Measurements from ENCODE around the gene PPP6R2.

The PPP6R2 gene

DNA sequence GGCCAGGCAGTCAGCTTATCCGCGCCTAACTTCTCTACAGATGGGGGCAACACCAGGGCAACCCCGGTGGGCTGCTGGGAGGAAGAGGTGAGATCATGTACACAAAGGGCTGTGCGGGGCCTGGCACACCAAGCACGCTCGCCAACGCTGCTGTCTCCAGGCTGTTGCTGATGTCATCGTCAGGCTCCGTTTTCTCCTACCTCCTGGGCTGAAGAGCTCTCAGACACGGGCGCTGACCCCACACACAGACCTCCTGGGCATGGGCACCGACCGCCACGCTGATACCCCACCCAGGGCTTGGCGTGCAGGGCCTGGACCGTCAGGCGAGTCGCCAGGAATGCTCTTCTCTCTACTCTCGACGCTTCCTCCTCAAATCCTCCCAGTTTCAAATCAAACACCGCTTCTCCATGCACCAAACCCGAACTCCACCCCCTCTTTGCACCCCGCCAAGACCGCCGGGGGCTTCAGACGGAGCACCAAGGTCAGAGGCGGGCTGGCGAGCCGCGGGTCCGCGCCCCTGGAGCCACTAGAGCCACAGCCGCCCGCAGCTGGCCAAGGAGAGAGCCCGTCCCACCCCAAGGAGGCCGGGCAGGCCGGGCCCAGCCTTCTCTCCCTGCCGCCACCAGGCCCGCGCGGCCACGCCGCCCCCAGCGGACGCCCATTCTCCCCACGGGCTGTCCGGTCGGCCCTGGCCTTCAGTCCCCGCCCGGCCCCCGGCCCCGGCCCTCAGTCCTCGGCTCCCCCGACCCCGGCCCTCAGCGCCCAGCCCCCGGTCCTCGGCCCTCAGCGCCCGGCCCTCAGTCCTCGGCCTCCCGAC lies 130.9 kb downstream of the PPP6R2 start:
- no peak for DNase-seq

GRCh38 chr22:50474710-50475651 lies 131.9 kb downstream of the PPP6R2 start, which contains the start of gene SBF1:
TSS of gene SBF1 (minus strand) at chr22:50475035. CDS start at chr22:50474840, 195 bp downstream.
- peak; percentile 57 for DNase-seq

GRCh38 chr22:50475652-50476002 lies 132.5 kb downstream of the PPP6R2 start:
- no peak for DNase-seq

DNA sequence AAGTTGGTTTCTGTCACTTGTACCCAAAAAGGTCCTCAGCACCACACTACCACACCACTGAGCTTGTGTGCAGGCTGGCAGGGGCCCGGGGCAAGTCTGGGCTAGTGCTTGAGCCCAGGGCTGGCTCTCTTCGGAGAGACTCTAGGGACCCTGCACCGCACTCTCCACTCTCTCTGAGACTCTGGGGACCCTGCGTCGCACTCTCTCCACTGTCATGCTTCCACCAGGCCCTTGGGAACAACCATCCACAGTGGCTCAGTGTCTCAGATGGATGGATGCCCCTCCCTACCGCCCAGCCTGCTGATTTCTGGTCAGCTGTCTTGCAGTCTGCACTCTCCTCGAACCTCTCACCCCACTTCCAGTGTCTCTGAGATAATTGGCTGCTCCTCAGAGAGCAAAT lies 133.7 kb downstream of the PPP6R2 start:
- DNase-seq: no peak

GRCh38 chr22:50477923-50478322 lies 134.8 kb downstream of the PPP6R2 start:
- no peak for DNase-seq

- no peak for DNase-seq
Measured at GRCh38 chr22:50479721-50480120, 136.6 kb downstream of the PPP6R2 start.

- DNase-seq: no peak
Measured at GRCh38 chr22:50481045-50481439, 137.9 kb downstream of the PPP6R2 start.

GRCh38 chr22:50481440-50482106 lies 138.4 kb downstream of the PPP6R2 start, which contains the start of gene ADM2:
TSS of gene ADM2 (plus strand) at chr22:50481543. CDS start at chr22:50481848, 305 bp downstream.
- DNase-seq: no peak

DNA sequence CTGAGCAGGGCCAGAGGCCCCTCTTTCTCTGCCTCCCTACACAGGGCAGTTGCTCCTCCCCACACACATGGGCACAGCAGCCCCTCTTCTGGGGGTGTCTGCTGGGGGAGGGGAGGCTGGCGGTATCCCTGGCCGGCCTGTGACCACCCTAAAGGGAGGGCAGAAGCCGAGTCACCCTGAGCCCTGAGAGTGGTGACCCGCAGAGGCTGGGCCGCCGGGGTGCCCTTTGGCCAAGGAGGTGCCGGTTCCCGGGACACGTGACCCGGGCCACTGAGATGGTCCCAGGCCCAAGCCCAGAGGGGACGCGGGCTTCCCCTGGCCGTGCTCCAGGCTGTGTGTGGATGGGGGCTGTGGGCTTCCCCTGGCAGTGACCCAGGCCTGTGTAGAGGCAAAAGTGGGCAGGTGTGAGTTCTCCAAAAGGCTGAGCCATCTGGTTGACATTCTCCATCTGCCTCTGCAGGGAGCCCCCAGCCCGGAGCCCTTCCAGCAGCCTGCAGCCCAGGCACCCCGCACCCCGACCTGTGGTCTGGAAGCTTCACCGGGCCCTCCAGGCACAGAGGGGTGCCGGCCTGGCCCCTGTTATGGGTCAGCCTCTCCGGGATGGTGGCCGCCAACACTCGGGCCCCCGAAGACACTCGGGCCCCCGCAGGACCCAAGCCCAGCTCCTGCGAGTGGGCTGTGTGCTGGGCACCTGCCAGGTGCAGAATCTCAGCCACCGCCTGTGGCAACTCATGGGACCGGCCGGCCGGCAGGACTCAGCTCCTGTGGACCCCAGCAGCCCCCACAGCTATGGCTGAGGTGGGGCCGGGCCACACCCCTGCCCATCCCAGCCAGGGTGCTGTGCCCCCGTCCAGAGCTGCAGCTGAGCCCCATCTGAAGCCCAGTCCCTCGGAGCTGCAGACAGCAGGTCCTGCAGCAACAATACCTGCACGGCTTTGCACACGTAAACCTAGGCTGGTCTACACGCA lies 139.3 kb downstream of the PPP6R2 start:
- no peak for DNase-seq

DNA sequence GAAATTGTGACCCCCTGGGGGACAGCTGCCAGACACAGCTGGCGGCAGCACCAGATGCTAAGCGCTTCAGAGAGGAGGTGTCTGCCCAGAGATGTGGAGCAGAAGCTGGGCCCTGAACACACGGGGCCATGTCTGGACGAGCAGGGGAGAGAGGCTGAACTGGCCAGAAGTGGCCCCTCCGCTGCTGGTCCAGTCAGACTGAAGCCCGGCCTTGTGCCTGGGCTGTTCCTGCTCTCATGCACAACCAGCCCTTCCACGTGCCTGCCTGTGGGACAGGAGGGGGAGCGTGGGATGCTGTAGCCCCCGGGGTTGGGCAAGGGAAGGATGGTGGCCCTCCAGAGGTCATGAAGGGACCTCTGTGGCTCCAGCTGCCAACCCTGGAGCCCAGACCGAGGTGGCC lies 140.0 kb downstream of the PPP6R2 start:
- DNase-seq: no peak

GRCh38 chr22:50483556-50483955 lies 140.4 kb downstream of the PPP6R2 start:
- no peak for DNase-seq

- DNase-seq: no peak
Measured at GRCh38 chr22:50483977-50484853, 141.1 kb downstream of the PPP6R2 start.

- DNase-seq: no peak
Measured at GRCh38 chr22:50485221-50486131, 142.3 kb downstream of the PPP6R2 start.

DNA sequence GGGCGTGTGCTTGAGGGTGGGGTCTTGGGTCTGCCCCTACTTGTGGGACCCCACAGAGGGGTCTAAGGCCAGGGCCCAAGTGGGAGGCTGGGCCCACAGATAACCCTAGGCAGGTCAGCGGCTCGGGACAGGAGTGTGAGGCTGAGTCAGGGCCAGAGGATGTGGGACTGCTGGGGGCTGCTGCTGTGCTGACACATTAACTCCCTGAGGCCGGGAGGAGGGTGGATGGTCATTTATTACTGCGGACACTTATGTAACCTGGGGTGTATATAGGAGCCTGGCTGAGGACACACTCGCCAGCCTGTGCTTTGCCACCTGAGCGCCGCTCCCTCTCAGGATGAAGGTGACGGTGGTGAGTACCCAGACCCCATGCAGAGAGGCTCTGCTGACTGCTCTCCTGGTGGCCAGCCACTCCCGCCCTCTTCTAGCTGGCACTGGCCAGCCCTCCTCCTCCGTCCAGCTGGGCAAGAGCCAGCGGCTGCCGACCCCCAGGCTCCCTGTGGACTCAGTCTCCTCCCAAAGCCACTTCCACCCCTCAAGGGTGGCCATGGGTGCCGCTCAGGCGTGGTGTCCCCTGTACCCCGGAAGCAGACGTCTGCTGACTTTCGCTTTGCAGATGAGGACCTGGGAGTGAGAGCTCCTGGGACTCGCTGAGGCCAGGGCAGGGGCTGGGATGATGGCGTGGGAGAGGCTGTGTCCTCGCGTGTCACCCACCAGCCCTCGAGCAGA lies 143.6 kb downstream of the PPP6R2 start, which contains the start of gene MIOX:
Gene MIOX (plus strand): TSS at position 299 of the 729 bp plus-strand sequence. CDS start 39 bp downstream, at position 338.
- no peak for DNase-seq

DNA sequence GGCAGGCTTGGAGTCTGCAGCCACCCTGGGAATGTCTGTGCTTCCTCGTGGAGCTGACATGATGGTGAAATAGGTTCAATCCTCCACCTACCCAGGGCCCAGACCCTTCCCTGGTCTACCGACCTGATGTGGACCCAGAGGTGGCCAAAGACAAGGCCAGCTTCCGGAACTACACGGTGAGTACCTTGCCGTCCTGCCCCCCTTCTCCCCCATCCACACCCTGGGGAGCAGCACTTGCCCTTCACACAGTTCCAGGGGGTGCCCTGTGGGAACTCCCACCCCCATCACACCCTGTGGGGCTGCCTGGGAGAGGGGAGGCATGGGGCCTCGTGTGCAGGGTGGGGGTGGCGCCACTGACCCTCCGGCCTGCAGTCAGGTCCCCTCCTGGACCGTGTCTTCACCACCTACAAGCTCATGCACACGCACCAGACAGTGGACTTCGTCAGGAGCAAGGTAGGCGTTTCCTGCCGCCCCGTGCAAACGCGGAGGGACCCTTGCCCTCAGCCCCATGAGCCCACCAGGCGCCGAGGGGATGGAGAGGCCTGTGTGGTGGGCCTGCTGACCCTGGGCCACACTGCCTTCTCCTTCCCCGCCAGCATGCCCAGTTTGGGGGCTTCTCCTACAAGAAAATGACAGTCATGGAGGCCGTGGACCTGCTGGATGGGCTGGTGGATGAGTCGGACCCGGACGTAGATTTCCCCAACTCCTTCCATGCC lies 144.3 kb downstream of the PPP6R2 start:
- no peak for DNase-seq

GRCh38 chr22:50488006-50488677 lies 145.0 kb downstream of the PPP6R2 start:
- no peak for DNase-seq

DNA sequence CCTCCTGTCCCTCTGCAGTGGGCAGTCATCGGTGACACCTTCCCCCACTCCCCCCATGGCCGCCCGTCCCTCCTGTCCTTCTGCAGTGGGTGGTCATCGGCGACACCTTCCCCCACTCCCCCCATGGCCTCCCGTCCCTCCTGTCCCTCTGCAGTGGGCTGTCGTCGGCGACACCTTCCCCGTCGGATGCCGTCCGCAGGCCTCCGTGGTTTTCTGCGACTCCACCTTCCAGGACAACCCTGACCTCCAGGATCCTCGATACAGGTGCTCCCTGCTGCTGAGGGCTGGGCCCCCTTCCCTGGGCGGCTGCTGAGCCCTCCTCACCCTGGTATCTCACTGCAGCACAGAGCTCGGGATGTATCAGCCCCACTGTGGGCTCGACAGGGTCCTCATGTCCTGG lies 145.8 kb downstream of the PPP6R2 start:
- no peak for DNase-seq
